Left kidney (tissue), 2 donors: ENCODE results near the gene CRACDL. TPM values are rescaled to one million over a fixed set of nuclear protein-coding genes. Genes with fewer than 3 reads are reported as not detected.
A peak's percentile ranks its signal among the peaks of the same experiment; 100 is the strongest.

ENCODE experiments used
- DNase-seq: peaks from one replicate; pipeline ENCODE4 v3.0.0-alpha.2; 2013
- polyA plus RNA-seq: library from polyadenylated mRNA; unstranded; fragments of 120-200 nt; gene quantifications from one replicate; pipeline ENCODE4 v1.2.1, GENCODE V29; 2013; ENCODE audit not compliant: insufficient read length

The CRACDL gene
- polyA plus RNA-seq, 1 donor, result 2.5 TPM

GRCh38 chr2:98924910-98925309 lies 11.1 kb downstream of the CRACDL start:
- no peak for DNase-seq

GRCh38 chr2:98924038-98924830 lies 11.8 kb downstream of the CRACDL start:
- no peak for DNase-seq

GRCh38 chr2:98923244-98923940 lies 12.6 kb downstream of the CRACDL start:
- no peak for DNase-seq

- DNase-seq, result no peak
Observed at GRCh38 chr2:98921062-98921461, 15.0 kb downstream of the CRACDL start.

- no peak for DNase-seq
Observed at GRCh38 chr2:98917031-98917471, 19.0 kb downstream of the CRACDL start.

GRCh38 chr2:98915751-98916358 lies 20.2 kb downstream of the CRACDL start:
- DNase-seq, result no peak

- no peak for DNase-seq
Observed at GRCh38 chr2:98914713-98915580, 21.1 kb downstream of the CRACDL start.

- no peak for DNase-seq
Observed at GRCh38 chr2:98913916-98914712, 21.9 kb downstream of the CRACDL start.

- no peak for DNase-seq
Observed at GRCh38 chr2:98912957-98913915, 22.8 kb downstream of the CRACDL start.

- no peak for DNase-seq
Observed at GRCh38 chr2:98912221-98912851, 23.7 kb downstream of the CRACDL start.

GRCh38 chr2:98911376-98912154 lies 24.5 kb downstream of the CRACDL start:
- DNase-seq, result no peak

GRCh38 chr2:98911126-98911375 lies 25.0 kb downstream of the CRACDL start:
- no peak for DNase-seq

- DNase-seq, result no peak
Observed at GRCh38 chr2:98910349-98911125, 25.5 kb downstream of the CRACDL start.

GRCh38 chr2:98909317-98910211 lies 26.5 kb downstream of the CRACDL start:
- DNase-seq, result peak; percentile 77

GRCh38 chr2:98908931-98909316 lies 27.1 kb downstream of the CRACDL start:
- no peak for DNase-seq

- DNase-seq, result no peak
Observed at GRCh38 chr2:98907966-98908905, 27.8 kb downstream of the CRACDL start.
